GM10266 (cell line): ENCODE results near the gene LRBA.
"Not testable (repeated sequence)": the region's sequence is repeated elsewhere in the genome, so short reads cannot be mapped to it uniquely, and the experiment has no call there.

Source experiments
- DNase-seq: peaks from one replicate; pipeline ENCODE4 v3.0.0; 2012; ENCODE audit errors: extremely low spot score
- CTCF ChIP-seq: IDR thresholded peaks from 2 replicates; pipeline ENCODE4 v1.5.1; 2012; ENCODE audit warnings: mild to moderate bottlenecking, low read depth; ENCODE audit not compliant: control insufficient read depth, insufficient read depth; ENCODE audit errors: missing control alignments

Gene LRBA

GRCh38 chr4:150510176-150510865, 504.8 kb downstream of the LRBA start:
- no peak for DNase-seq
- no peak for TF ChIP-seq CTCF

GRCh38 chr4:150507656-150508055, 507.4 kb downstream of the LRBA start:
- DNase-seq, result not testable (repeated sequence)

- DNase-seq, result no peak
- no peak for TF ChIP-seq CTCF
Measured at GRCh38 chr4:150501983-150502382, 513.1 kb downstream of the LRBA start.

GRCh38 chr4:150501009-150501727, 513.9 kb downstream of the LRBA start:
- no peak for DNase-seq
- TF ChIP-seq CTCF, result no peak

GRCh38 chr4:150497612-150498011, 517.5 kb downstream of the LRBA start:
- DNase-seq, result no peak
- TF ChIP-seq CTCF, result no peak

- no peak for DNase-seq
- no peak for TF ChIP-seq CTCF
Measured at GRCh38 chr4:150495550-150495949, 519.5 kb downstream of the LRBA start.

- no peak for TF ChIP-seq CTCF
- DNase-seq, result no peak
Measured at GRCh38 chr4:150493851-150494250, 521.2 kb downstream of the LRBA start.
